Measurements from ENCODE around the gene ADRA2C. TPM values are rescaled to one million over a fixed set of nuclear protein-coding genes. Genes with fewer than 3 reads are reported as not detected.

The ADRA2C gene
- total RNA-seq, 4 donors from 2014 or later: 0.96 to 1.6 (median 1.1) TPM; not detected in 1

DNA sequence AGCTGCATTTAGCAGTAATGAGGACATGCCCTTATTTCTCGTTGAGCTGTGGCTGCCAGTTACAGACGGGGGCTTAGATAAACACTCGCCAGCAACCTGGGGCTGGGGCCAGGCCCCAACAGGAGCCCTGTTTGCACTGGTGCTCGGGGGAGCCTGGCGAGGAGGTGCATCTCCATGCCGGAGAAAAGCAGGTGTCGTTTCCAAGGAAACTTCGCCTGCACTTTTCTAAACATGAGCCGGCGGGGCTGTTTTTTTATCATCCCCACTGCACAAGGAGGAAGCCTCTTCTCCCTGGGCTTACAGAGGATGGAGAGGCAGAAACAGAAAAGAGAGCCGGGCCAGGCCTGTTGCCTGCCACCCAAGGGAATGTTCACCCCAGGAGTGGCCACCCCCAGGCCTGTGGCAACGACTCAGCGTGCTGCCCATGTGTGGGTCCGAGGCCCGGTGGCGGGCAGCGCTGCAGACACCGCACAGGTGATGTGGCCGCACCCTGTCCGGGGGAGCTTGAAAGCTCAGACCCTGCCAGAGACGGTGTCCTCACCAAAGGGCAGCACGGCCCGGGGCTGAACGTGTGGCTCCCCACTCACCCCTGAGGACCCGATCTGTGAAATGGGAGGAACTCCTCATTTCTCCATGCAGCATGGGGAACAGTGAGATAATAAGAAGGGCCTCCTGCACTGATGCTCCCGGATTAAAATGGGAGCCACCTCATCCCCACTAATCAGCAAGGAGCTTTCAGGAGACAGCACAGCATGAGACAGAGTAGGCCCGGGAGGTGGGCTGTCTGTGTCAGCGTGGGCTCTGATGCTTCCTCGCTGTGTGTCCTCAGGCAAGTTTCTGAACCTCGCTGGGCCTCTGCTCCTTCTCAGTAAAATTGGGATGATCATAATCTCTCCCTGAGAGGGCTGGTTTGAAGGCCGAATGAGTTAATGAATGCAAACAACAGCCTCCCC lies 33.8 kb upstream of the ADRA2C start:
- TF ChIP-seq, protein P1, sequence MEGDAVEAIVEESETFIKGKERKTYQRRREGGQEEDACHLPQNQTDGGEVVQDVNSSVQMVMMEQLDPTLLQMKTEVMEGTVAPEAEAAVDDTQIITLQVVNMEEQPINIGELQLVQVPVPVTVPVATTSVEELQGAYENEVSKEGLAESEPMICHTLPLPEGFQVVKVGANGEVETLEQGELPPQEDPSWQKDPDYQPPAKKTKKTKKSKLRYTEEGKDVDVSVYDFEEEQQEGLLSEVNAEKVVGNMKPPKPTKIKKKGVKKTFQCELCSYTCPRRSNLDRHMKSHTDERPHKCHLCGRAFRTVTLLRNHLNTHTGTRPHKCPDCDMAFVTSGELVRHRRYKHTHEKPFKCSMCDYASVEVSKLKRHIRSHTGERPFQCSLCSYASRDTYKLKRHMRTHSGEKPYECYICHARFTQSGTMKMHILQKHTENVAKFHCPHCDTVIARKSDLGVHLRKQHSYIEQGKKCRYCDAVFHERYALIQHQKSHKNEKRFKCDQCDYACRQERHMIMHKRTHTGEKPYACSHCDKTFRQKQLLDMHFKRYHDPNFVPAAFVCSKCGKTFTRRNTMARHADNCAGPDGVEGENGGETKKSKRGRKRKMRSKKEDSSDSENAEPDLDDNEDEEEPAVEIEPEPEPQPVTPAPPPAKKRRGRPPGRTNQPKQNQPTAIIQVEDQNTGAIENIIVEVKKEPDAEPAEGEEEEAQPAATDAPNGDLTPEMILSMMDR (IDR thresholded peaks at IDR 0.05): no peak
- TF ChIP-seq EP300 (IDR thresholded peaks at IDR 0.05; ENCODE audit: low read depth): no peak
- TF ChIP-seq POLR2A (IDR thresholded peaks at IDR 0.05): no peak
- TF ChIP-seq POLR2AphosphoS5 (IDR thresholded peaks at IDR 0.05): no peak
- in situ Hi-C loops (cut with MboI; ENCODE audit: low pct_ligation_motif_present in 1 of 4, low pct_unique_long_range_greater_than_20kb in 1 of 4, low sequenced_read_pairs in 3 of 4) (no loop called here), intact Hi-C loops (cut with DNase I; ENCODE audit: low total_unique reads) (no loop called here)
- 53 to 81% methylated on average over 3 to 31 of the region's 31 CpGs for WGBS, 2 donors (ENCODE audit: low coverage in 1 of 2)
- no peak for DNase-seq
- Histone ChIP-seq H3K27ac (no peak overlapping the region), H3K4me1 (no peaks in the 10 kb centered on the region), H3K9me3 (no peaks in the 10 kb centered on the region), H3K36me3 (no peaks in the 10 kb centered on the region), H3K27me3 (peaks cover 32% of the 10 kb centered on the region), H3K4me3 (no peak overlapping the region)

DNA sequence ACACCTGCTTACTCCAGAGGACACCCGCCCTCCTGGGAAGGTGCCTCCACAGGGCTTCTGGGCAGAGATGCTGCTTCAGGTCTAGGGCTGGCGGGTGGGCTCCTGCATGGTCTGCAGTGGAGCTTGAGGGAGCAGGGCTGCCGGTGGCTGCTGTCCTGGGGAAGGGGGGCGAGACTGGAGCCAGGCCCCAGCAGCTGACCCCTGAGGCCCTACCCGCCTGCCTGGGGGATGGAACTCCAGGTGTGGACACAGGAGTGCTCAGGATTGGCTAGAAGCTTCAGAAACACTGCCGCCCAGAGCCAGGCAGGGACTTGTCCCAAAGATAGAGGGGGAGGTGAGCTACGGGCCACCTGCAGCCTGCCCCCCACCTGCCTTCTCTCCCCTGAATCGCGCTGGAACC lies 33.0 kb upstream of the ADRA2C start:
- Histone ChIP-seq H3K9me3 (no peaks in the 10 kb centered on the region), H3K4me3 (no peak overlapping the region), H3K4me1 (no peaks in the 10 kb centered on the region), H3K27ac (no peak overlapping the region), H3K36me3 (no peaks in the 10 kb centered on the region), H3K27me3 (peaks cover 26% of the 10 kb centered on the region)
- intact Hi-C loops (cut with DNase I; ENCODE audit: low total_unique reads): no loop called here
- in situ Hi-C loops (cut with MboI; ENCODE audit: low pct_ligation_motif_present in 1 of 4, low pct_unique_long_range_greater_than_20kb in 1 of 4, low sequenced_read_pairs in 3 of 4): no loop called here
- 38% methylated on average over 9 of the region's 9 CpGs; no CpG with 5 or more reads in 1 of the 2 donors for WGBS, 2 donors (ENCODE audit: low coverage in 1 of 2)
- no peak for TF ChIP-seq EP300 (IDR thresholded peaks at IDR 0.05; ENCODE audit: low read depth)
- TF ChIP-seq POLR2AphosphoS5 (IDR thresholded peaks at IDR 0.05): no peak
- no peak for TF ChIP-seq POLR2A (IDR thresholded peaks at IDR 0.05)
- TF ChIP-seq, protein P1 (IDR thresholded peaks at IDR 0.05): no peak
- DNase-seq: no peak

DNA sequence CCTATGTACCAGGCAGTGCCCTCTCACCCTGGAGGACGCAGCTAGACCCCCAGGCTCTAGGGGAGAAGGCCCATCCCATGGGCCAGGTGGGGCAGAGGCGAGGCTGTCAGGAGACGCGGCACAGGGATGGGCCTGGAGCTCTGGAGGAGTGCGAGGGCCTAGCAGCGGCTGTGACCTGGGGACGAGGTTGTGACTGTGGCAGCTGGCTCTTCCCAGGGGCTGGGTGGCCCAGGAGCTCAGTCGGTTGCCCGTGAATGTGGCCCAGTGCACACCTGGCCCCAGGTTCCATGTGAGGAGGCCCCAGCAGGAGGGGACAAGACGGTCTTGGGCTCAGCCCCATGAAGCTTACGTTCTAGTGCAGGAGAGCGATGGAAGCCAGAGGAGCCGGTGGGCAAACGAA lies 31.0 kb upstream of the ADRA2C start:
- peaks cover 10% of the 10 kb centered on the region for H3K27me3 ChIP-seq
- in situ Hi-C loops (cut with MboI; ENCODE audit: low pct_ligation_motif_present in 1 of 4, low pct_unique_long_range_greater_than_20kb in 1 of 4, low sequenced_read_pairs in 3 of 4): no loop called here

DNA sequence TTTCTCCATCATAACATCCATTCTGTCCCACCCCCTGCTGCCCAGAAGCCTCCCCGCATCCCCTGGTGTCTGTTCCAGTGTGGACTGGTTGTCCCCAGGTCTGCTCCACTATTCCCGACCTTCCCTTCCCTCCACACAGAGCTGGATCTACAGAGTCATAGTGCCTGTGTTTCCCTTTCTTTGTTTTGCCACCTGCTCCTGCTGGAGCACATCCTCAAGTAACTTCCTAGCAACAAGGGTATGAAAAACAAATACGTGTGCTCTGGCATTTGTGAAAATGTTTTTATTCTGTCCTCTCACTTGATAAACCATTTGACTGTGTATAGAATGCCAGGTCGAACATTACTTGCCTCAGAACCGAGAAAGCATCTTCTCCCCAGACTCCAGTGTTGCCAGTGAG lies 29.9 kb upstream of the ADRA2C start:
- in situ Hi-C loops (cut with MboI; ENCODE audit: low pct_ligation_motif_present in 1 of 4, low pct_unique_long_range_greater_than_20kb in 1 of 4, low sequenced_read_pairs in 3 of 4): no loop called here

More for the DNA sequence above, 31.0 kb upstream of the ADRA2C start:
- WGBS, 2 donors (ENCODE audit: low coverage in 1 of 2): 87% methylated on average over 13 of the region's 14 CpGs; no CpG with 5 or more reads in 1 of the 2 donors
- Histone ChIP-seq H3K36me3 (no peaks in the 10 kb centered on the region), H3K4me1 (no peaks in the 10 kb centered on the region), H3K9me3 (no peaks in the 10 kb centered on the region), H3K27ac (no peak overlapping the region), H3K4me3 (no peak overlapping the region)
- TF ChIP-seq POLR2A (IDR thresholded peaks at IDR 0.05) (no peak), POLR2AphosphoS5 (IDR thresholded peaks at IDR 0.05) (no peak), EP300 (IDR thresholded peaks at IDR 0.05; ENCODE audit: low read depth) (no peak)
- TF ChIP-seq, protein P1 (IDR thresholded peaks at IDR 0.05): no peak
- intact Hi-C loops (cut with DNase I; ENCODE audit: low total_unique reads): no loop called here
- no peak for DNase-seq

More for the DNA sequence above, 29.9 kb upstream of the ADRA2C start:
- no peaks in the 10 kb centered on the region for H3K9me3 ChIP-seq
- no peaks in the 10 kb centered on the region for H3K4me1 ChIP-seq
- WGBS, 2 donors (ENCODE audit: low coverage in 1 of 2): 72 to 90% methylated on average over 2 to 5 of the region's 5 CpGs
- no peaks in the 10 kb centered on the region for H3K36me3 ChIP-seq
- intact Hi-C loops (cut with DNase I; ENCODE audit: low total_unique reads): no loop called here
- TF ChIP-seq, protein P1 (IDR thresholded peaks at IDR 0.05): no peak
- TF ChIP-seq EP300 (IDR thresholded peaks at IDR 0.05; ENCODE audit: low read depth): no peak
- DNase-seq: no peak
- H3K27me3 ChIP-seq: peaks cover 10% of the 10 kb centered on the region
- H3K27ac ChIP-seq: no peak overlapping the region
- no peak overlapping the region for H3K4me3 ChIP-seq
